ENCODE data around the gene STRA8. TPM values are rescaled to one million over a fixed set of nuclear protein-coding genes. Genes with fewer than 3 reads are reported as not detected.

The STRA8 gene
- polyA plus RNA-seq, 3 donors, result not detected

DNA sequence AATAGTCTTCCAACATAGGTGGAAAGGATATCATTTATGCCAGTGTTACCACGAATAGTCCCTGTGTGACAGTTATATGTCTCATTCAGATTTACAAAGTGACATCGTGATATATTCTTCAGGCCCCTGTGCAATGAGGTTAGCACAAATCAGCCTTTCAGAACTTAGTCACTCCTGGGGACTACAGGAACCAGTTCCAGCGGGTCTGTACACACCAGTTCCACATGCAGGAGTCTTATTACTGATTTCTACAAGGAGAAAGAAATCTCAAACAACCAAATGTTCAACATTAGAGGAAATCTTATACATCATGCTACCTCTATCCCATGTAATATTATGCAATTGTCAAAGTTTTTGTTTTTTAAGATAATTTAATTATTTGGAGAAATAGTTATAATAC, 17.9 kb upstream of the STRA8 start:
- Histone ChIP-seq H3K4me2 (replicated peaks; ENCODE audit: extremely low read depth, low read length, poor library complexity, severe bottlenecking) (no peak overlapping the region), H3K36me3 (replicated peaks in 1 of 2; ENCODE audit: control insufficient read depth in 1 of 2, insufficient read depth in 2 of 2, low read length in 2 of 2) (no peaks in the 10 kb centered on the region), H3K9me3 (replicated peaks in 1 of 2; ENCODE audit: control insufficient read depth in 1 of 2, insufficient read depth in 1 of 2, low read length in 2 of 2) (no peaks in the 10 kb centered on the region), H3K27me3 (ENCODE audit: control insufficient read depth in 2 of 2, insufficient read depth in 2 of 2, low read length in 2 of 2) (no peaks in the 10 kb centered on the region), H3K79me2 (ENCODE audit: insufficient read depth, low read length) (no peaks in the 10 kb centered on the region), H3K4me1 (ENCODE audit: control insufficient read depth in 1 of 2, insufficient read depth in 2 of 2, low read length in 2 of 2) (peaks cover 5 to 7% of the 10 kb centered on the region in 2 donors), H3K27ac (ENCODE audit: low read depth in 1 of 2, low read length in 2 of 2) (no peak overlapping the region), H4K20me1 (ENCODE audit: insufficient read depth, low read length) (no peaks in the 10 kb centered on the region), H3K4me3 (replicated peaks in 1 of 3; ENCODE audit: low read depth in 2 of 3, low read length in 3 of 3) (no peak overlapping the region), H2AFZ (ENCODE audit: insufficient read depth, low read depth, low read length, poor library complexity, severe bottlenecking) (no peak overlapping the region), H3K9ac (ENCODE audit: insufficient read depth, low read length, poor library complexity, severe bottlenecking) (no peak overlapping the region)
- Mint-ChIP-seq H3K4me3 (no peak overlapping the region), H3K9me3 (no peaks in the 10 kb centered on the region), H3K36me3 (no peaks in the 10 kb centered on the region), H3K27ac (no peak overlapping the region), H3K4me1 (peaks cover 5% of the 10 kb centered on the region), H3K27me3 (ENCODE audit: low read depth in 3 of 3) (peaks cover 0 to 7% (median 3%) of the 10 kb centered on the region in 3 donors)
- 100% methylated on average over 2 of the region's 3 CpGs for WGBS (ENCODE audit: insufficient coverage)
- intact Hi-C loops (cut with micrococcal nuclease), result no loop called here
- TF ChIP-seq, protein P1, sequence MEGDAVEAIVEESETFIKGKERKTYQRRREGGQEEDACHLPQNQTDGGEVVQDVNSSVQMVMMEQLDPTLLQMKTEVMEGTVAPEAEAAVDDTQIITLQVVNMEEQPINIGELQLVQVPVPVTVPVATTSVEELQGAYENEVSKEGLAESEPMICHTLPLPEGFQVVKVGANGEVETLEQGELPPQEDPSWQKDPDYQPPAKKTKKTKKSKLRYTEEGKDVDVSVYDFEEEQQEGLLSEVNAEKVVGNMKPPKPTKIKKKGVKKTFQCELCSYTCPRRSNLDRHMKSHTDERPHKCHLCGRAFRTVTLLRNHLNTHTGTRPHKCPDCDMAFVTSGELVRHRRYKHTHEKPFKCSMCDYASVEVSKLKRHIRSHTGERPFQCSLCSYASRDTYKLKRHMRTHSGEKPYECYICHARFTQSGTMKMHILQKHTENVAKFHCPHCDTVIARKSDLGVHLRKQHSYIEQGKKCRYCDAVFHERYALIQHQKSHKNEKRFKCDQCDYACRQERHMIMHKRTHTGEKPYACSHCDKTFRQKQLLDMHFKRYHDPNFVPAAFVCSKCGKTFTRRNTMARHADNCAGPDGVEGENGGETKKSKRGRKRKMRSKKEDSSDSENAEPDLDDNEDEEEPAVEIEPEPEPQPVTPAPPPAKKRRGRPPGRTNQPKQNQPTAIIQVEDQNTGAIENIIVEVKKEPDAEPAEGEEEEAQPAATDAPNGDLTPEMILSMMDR (IDR thresholded peaks at IDR 0.05), result no peak
- no peak for DNase-seq

DNA sequence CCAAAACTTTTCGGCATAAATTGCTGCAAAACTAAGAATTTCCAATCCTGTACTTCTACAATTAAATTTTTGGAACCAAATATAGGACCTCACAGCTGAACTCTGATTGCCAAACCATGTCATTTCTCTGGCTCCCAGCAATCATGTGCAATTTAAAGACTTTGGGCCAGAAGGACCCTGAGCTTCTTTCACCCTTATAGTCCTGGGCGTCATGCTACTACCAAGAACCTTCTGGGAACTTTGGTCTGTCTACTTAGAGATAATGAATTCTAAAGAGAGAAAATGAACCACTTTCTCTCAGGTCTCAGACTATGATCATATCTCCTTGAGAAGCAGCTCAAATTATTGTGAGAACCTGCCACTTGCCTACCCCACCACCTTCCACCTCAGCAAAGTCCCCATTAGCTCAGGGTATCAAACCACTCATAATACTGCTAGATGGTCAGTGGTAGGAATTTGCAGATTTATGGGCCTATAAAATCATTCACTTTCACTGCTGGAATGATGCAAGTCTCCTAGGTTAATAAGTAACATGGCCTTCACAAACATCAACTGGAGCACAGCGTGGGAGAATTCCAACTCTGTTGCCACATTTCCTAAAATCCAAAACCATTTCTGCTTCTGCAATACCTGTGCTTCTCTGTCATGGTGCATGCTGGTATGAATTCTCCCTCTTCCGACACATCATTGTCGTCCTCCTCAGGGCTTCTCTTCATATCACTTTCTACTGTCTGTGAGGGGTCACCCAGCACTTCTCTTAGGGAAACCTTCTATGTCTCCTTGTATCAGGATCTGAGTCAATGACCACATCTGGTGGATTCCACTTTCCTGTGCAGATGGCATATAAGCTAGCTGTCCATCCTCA, 15.8 kb upstream of the STRA8 start:
- intact Hi-C loops (cut with micrococcal nuclease), result no loop called here
- no peak overlapping the region for H3K4me2 ChIP-seq (replicated peaks; ENCODE audit: extremely low read depth, low read length, poor library complexity, severe bottlenecking)
- peaks cover 12 to 15% of the 10 kb centered on the region in 2 donors for H3K4me1 ChIP-seq (ENCODE audit: control insufficient read depth in 1 of 2, insufficient read depth in 2 of 2, low read length in 2 of 2)
- H3K4me3 Mint-ChIP-seq, result no peak overlapping the region
- no peak overlapping the region for H2AFZ ChIP-seq (ENCODE audit: insufficient read depth, low read depth, low read length, poor library complexity, severe bottlenecking)
- no peaks in the 10 kb centered on the region for H3K36me3 ChIP-seq (replicated peaks in 1 of 2; ENCODE audit: control insufficient read depth in 1 of 2, insufficient read depth in 2 of 2, low read length in 2 of 2)
- H3K4me3 ChIP-seq (replicated peaks in 1 of 3; ENCODE audit: low read depth in 2 of 3, low read length in 3 of 3), result no peak overlapping the region
- H3K27me3 Mint-ChIP-seq (ENCODE audit: low read depth in 3 of 3), result peaks cover 0 to 7% (median 3%) of the 10 kb centered on the region in 3 donors
- H3K27me3 ChIP-seq (ENCODE audit: control insufficient read depth in 2 of 2, insufficient read depth in 2 of 2, low read length in 2 of 2), result no peaks in the 10 kb centered on the region
- no peak for DNase-seq
- H4K20me1 ChIP-seq (ENCODE audit: insufficient read depth, low read length), result no peaks in the 10 kb centered on the region
- no peak overlapping the region for H3K27ac ChIP-seq (ENCODE audit: low read depth in 1 of 2, low read length in 2 of 2)
- 94% methylated on average over 4 of the region's 5 CpGs for WGBS (ENCODE audit: insufficient coverage)
- no peak overlapping the region for H3K27ac Mint-ChIP-seq
- H3K9me3 ChIP-seq (replicated peaks in 1 of 2; ENCODE audit: control insufficient read depth in 1 of 2, insufficient read depth in 1 of 2, low read length in 2 of 2), result no peaks in the 10 kb centered on the region
- H3K9me3 Mint-ChIP-seq, result no peaks in the 10 kb centered on the region
- no peak overlapping the region for H3K9ac ChIP-seq (ENCODE audit: insufficient read depth, low read length, poor library complexity, severe bottlenecking)
- no peaks in the 10 kb centered on the region for H3K36me3 Mint-ChIP-seq
- peaks cover 13% of the 10 kb centered on the region for H3K4me1 Mint-ChIP-seq
- TF ChIP-seq, protein P1 (IDR thresholded peaks at IDR 0.05), result no peak
- no peaks in the 10 kb centered on the region for H3K79me2 ChIP-seq (ENCODE audit: insufficient read depth, low read length)

All from CD14-positive monocyte (primary cell).